HepG2 (cell line): ENCODE results near the gene TRA2B. TPM values are rescaled to one million over a fixed set of nuclear protein-coding genes. Genes with fewer than 3 reads are reported as not detected.

ENCODE experiments used
- DMAP1 ChIP-seq: IDR thresholded peaks from 2 replicates; pipeline ENCODE4 v1.6.1; 2016
- ESRRA ChIP-seq: sonication (generic); formaldehyde crosslinking; IDR thresholded peaks from 2 replicates; pipeline ENCODE4 v1.5.1; 2020; ENCODE audit warnings: mild to moderate bottlenecking, low read depth, missing genetic modification reagents
- KAT8 ChIP-seq: IDR thresholded peaks from 2 replicates; pipeline ENCODE4 v1.6.1; 2016; ENCODE audit warnings: missing genetic modification reagents, missing compliant biosample characterization
- LCORL ChIP-seq, 2 experiments: fragments of 450-650 bp in 1 of 2; sonication (generic) in 1 of 2; formaldehyde crosslinking in 1 of 2; IDR thresholded peaks; 2 replicates each; pipeline versions ENCODE4 v1.5.0 to v1.6.1; 2017 to 2020; ENCODE audit warnings: antibody characterized with exemption in 1 of 2, missing genetic modification reagents in 1 of 2
- POLR2AphosphoS5 ChIP-seq: IDR thresholded peaks from 2 replicates; pipeline ENCODE4 v1.6.1; 2012; ENCODE audit warnings: low read depth, low read length
- RCOR2 ChIP-seq: IDR thresholded peaks from 2 replicates; pipeline ENCODE4 v1.6.1; 2016; ENCODE audit warnings: missing biosample characterization, missing genetic modification reagents
- SMAD1 ChIP-seq: sonication (generic); formaldehyde crosslinking; IDR thresholded peaks from 2 replicates; pipeline ENCODE4 v1.4.0; 2020; ENCODE audit warnings: missing genetic modification reagents, low read depth, mild to moderate bottlenecking, borderline replicate concordance
- ZFY ChIP-seq: sonication (generic); formaldehyde crosslinking; IDR thresholded peaks from 2 replicates; pipeline ENCODE4 v1.4.0; 2020; ENCODE audit warnings: missing genetic modification reagents
- ZKSCAN1 ChIP-seq: fragments of 150-350 bp; IDR thresholded peaks from 2 replicates; pipeline ENCODE4 v1.6.1; 2014; ENCODE audit warnings: low read length
- ZNF296 ChIP-seq: sonication (generic); formaldehyde crosslinking; conservative IDR thresholded peaks from 2 replicates; pipeline ENCODE4 v1.5.0; 2020; ENCODE audit warnings: mild to moderate bottlenecking, missing genetic modification reagents
- ZNF3 ChIP-seq: IDR thresholded peaks from 2 replicates; pipeline ENCODE4 v1.7.0; 2017; ENCODE audit warnings: inconsistent platforms
- ZNF30 ChIP-seq: sonication (generic); formaldehyde crosslinking; IDR thresholded peaks from 2 replicates; pipeline ENCODE4 v1.5.0; 2020; ENCODE audit warnings: mild to moderate bottlenecking, missing genetic modification reagents
- ZSCAN20 ChIP-seq: sonication (generic); formaldehyde crosslinking; IDR thresholded peaks from 2 replicates; pipeline ENCODE4 v1.4.0; 2020; ENCODE audit warnings: missing genetic modification reagents, mild to moderate bottlenecking, borderline replicate concordance
- ZSCAN31 ChIP-seq: sonication (generic); formaldehyde crosslinking; IDR thresholded peaks from 2 replicates; pipeline ENCODE4 v1.5.0; 2020; ENCODE audit warnings: low read depth, mild to moderate bottlenecking, missing genetic modification reagents
- polyA plus RNA-seq, 8 experiments: library from polyadenylated mRNA; depleted of rRNA in 3 of 8; stranded (reverse) in 7 of 8; unstranded in 1 of 8; fragments of >200 nt; fragmentation: Illumina TruSeq in 4 of 8; extraction: Trizol in 4 of 8; gene quantifications; 2 replicates each; pipeline versions ENCODE4 v1.2.1 to v1.2.3, GENCODE V29; 2011 to 2016; ENCODE audit warnings: low read depth in 4 of 8, missing spikeins in 1 of 8, mixed read lengths in 1 of 8; ENCODE audit not compliant: insufficient read depth in 1 of 8
- total RNA-seq, 5 experiments: library from RNA; depleted of rRNA; stranded (reverse); fragments of >200 nt; fragmentation: Illumina TruSeq; extraction: Trizol; gene quantifications; 2 replicates each; pipeline ENCODE4 v1.2.3, GENCODE V29; 2016; ENCODE audit warnings: low read depth in 1 of 5
- TF ChIP-seq, protein P1 (sequence below), 2 experiments: fragments of 450-650 bp in 1 of 2; sonication (generic) in 1 of 2; formaldehyde crosslinking in 1 of 2; IDR thresholded peaks; 2 replicates each; pipeline versions ENCODE4 v1.6.1 to v1.8.0; 2016 to 2022; ENCODE audit warnings: antibody characterized with exemption in 1 of 2, mild to moderate bottlenecking in 1 of 2, missing genetic modification reagents in 1 of 2
- TF ChIP-seq, protein P2 (sequence below): sonication (generic); formaldehyde crosslinking; IDR thresholded peaks from 2 replicates; pipeline ENCODE4 v1.5.1; 2020; ENCODE audit warnings: mild to moderate bottlenecking, missing genetic modification reagents, borderline replicate concordance
- TF ChIP-seq, protein P3 (sequence below): IDR thresholded peaks from 2 replicates; pipeline ENCODE4 v1.6.1; 2016; ENCODE audit warnings: missing compliant biosample characterization, missing genetic modification reagents, borderline replicate concordance

Gene TRA2B
- total and polyA plus RNA-seq, 2 of the 13 experiments (the other 11 are each of a cell fraction or from before 2014, with no cell fraction given) = 105 to 241 TPM

DNA sequence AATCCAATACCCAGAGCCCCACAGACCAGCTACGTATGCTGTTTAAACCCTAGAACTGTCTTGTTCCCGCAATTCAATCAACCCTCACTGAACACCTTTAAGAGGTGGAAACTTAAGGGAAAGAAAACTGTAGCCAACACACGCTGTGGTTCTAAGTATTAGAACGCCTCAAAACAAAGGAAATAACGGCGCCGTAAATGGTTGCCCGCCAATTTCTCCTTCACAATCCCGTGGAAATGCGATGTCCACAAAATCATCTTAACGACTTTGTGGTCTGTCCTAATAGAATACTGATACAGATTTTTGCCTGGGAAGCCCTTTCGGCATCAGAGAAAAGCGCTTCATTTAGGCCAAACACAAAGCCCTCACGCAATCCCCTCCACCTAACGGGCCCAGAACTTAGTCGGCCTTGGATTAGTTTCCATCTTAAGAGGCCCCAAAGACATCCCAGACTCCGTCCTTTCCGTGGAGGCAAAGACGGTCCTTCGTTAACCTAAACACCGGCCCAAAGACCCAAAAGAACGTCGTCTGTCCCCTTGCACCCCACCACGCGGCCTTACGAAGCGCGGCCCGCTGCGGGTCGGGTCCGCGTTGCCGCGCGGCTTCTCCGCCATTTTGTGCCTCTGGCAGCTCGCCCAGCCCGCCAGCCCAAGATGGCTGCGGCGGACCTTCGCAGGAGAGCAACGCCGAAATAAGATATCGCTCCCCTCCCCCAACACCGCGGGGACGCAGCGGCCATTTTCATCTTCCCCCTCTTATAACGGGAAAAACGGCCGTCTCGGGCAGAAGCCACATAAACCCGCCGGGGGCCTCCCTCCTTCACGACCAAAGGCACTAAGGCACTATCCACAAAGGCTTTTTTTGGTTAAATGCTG lies 763 bp downstream of the TRA2B start (continued):
- TF ChIP-seq, protein P1, sequence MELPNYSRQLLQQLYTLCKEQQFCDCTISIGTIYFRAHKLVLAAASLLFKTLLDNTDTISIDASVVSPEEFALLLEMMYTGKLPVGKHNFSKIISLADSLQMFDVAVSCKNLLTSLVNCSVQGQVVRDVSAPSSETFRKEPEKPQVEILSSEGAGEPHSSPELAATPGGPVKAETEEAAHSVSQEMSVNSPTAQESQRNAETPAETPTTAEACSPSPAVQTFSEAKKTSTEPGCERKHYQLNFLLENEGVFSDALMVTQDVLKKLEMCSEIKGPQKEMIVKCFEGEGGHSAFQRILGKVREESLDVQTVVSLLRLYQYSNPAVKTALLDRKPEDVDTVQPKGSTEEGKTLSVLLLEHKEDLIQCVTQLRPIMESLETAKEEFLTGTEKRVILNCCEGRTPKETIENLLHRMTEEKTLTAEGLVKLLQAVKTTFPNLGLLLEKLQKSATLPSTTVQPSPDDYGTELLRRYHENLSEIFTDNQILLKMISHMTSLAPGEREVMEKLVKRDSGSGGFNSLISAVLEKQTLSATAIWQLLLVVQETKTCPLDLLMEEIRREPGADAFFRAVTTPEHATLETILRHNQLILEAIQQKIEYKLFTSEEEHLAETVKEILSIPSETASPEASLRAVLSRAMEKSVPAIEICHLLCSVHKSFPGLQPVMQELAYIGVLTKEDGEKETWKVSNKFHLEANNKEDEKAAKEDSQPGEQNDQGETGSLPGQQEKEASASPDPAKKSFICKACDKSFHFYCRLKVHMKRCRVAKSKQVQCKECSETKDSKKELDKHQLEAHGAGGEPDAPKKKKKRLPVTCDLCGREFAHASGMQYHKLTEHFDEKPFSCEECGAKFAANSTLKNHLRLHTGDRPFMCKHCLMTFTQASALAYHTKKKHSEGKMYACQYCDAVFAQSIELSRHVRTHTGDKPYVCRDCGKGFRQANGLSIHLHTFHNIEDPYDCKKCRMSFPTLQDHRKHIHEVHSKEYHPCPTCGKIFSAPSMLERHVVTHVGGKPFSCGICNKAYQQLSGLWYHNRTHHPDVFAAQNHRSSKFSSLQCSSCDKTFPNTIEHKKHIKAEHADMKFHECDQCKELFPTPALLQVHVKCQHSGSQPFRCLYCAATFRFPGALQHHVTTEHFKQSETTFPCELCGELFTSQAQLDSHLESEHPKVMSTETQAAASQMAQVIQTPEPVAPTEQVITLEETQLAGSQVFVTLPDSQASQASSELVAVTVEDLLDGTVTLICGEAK (IDR thresholded peaks at IDR 0.05) = no peak
- TF ChIP-seq, protein P1 (CRISPR knock-in tag; IDR thresholded peaks at IDR 0.05) = peak; percentile 31; the same call in 1 of the 2 replicates
- TF ChIP-seq POLR2AphosphoS5 (peak; percentile 6; the same call in 1 of the 2 replicates), ZNF30 (CRISPR knock-in tag) (no peak), ESRRA (CRISPR knock-in tag) (0 out of 2 replicates have a peak, but pooled peaks have one; percentile 16), LCORL (IDR thresholded peaks at IDR 0.05) (no peak), LCORL (CRISPR knock-in tag; IDR thresholded peaks at IDR 0.05) (no peak), ZSCAN31 (CRISPR knock-in tag) (peak; percentile 25; the same call in 1 of the 2 replicates), KAT8 (peak; percentile 97), RCOR2 (CRISPR knock-in tag) (no peak), ZFY (CRISPR knock-in tag) (peak; percentile 76), ZNF3 (CRISPR knock-in tag) (0 out of 2 replicates have a peak, but pooled peaks have one; percentile 8), DMAP1 (CRISPR knock-in tag) (peak; percentile 78), ZNF296 (CRISPR knock-in tag) (0 out of 2 replicates have a peak, but pooled peaks have one; percentile 74), ZKSCAN1 (no peak), SMAD1 (CRISPR knock-in tag) (no peak), ZSCAN20 (CRISPR knock-in tag) (no peak)
- TF ChIP-seq, protein P2, sequence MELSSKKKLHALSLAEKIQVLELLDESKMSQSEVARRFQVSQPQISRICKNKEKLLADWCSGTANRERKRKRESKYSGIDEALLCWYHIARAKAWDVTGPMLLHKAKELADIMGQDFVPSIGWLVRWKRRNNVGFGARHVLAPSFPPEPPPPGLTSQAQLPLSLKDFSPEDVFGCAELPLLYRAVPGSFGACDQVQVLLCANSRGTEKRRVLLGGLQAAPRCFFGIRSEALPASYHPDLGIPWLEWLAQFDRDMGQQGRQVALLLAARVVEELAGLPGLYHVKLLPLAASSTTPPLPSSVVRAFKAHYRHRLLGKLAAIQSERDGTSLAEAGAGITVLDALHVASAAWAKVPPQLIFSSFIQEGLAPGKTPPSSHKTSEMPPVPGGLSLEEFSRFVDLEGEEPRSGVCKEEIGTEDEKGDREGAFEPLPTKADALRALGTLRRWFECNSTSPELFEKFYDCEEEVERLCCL (CRISPR knock-in tag) = no peak
- TF ChIP-seq, protein P3, sequence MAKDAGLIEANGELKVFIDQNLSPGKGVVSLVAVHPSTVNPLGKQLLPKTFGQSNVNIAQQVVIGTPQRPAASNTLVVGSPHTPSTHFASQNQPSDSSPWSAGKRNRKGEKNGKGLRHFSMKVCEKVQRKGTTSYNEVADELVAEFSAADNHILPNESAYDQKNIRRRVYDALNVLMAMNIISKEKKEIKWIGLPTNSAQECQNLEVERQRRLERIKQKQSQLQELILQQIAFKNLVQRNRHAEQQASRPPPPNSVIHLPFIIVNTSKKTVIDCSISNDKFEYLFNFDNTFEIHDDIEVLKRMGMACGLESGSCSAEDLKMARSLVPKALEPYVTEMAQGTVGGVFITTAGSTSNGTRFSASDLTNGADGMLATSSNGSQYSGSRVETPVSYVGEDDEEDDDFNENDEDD (CRISPR knock-in tag) = peak; percentile 29; the same call in 1 of the 2 replicates
